Upper lobe of left lung (tissue), 4 donors: ENCODE data around the gene GLIS1.

Experiments
- CTCF ChIP-seq, 6 experiments: fragments of 450-650 bp in 4 of 6; fragments of 200-600 bp in 2 of 6; sonication (generic) in 2 of 6; IDR thresholded peaks; one replicate each; pipeline ENCODE4 v1.5.1; 2016 to 2019; ENCODE audit warnings: antibody characterized with exemption in 6 of 6
- EP300 ChIP-seq, 4 donors: sonication (generic); formaldehyde crosslinking; IDR thresholded peaks; one replicate each; pipeline ENCODE4 v1.5.1; 2017; ENCODE audit warnings: antibody characterized with exemption in 4 of 4, control low read depth in 2 of 4
- POLR2A ChIP-seq, 4 donors: fragments of 450-650 bp; IDR thresholded peaks; one replicate each; pipeline ENCODE4 v1.5.1; 2016 to 2017; ENCODE audit warnings: antibody characterized with exemption in 4 of 4, mild to moderate bottlenecking in 2 of 4
- POLR2AphosphoS5 ChIP-seq, 2 donors: sonication (generic); formaldehyde crosslinking; IDR thresholded peaks; one replicate each; pipeline ENCODE4 v1.5.1; 2017; ENCODE audit warnings: antibody characterized with exemption in 2 of 2

GRCh38 chr1:53642607-53643006 lies 96.4 kb downstream of the GLIS1 start:
- TF ChIP-seq CTCF (IDR thresholded peaks at IDR 0.05) = no peak
- TF ChIP-seq EP300 (IDR thresholded peaks at IDR 0.05) = no peak
- TF ChIP-seq POLR2A (IDR thresholded peaks at IDR 0.05) = no peak
- no peak for TF ChIP-seq POLR2AphosphoS5 (IDR thresholded peaks at IDR 0.05)
